Measurements from ENCODE around the gene AVPI1. TPM values are rescaled to one million over a fixed set of nuclear protein-coding genes. Genes with fewer than 3 reads are reported as not detected.
"Not testable (repeated sequence)": the region's sequence is repeated elsewhere in the genome, so short reads cannot be mapped to it uniquely, and the experiment has no call there.

The AVPI1 gene
- total and polyA plus RNA-seq, 4 donors: 6.6 to 22.1 (median 11.9) TPM

DNA sequence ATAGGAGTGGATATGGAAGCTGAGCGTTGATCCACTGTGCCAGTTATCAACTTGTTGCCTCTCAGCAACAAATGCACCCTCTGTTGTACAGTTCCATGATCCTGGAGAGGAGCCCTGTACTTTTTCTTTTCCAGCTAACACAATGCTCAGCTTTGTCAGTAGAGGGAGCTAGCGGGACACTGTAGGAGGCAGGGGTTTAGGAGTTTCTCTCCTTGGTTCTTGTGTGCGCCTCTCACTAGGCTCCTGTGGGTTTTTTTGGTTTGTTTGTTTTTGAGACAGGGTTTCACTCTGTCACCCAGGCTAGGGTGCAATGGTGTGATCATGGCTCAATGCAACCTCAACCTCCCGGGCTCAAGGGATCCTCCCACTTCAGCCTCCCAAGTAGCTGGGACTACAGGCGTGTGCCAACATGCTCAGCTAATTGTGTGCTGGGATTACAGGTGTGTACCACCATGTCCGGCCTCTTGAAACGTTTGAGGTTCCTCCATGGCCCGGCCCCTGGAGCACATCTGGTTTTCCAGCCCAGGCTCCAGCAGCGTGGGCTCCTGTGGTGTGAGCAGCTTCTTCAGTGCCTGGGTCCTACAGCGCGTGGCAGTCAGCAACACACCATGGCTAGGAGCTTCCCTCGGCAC lies 14.5 kb upstream of the AVPI1 start:
- peaks cover 0 to 3% (median 0%) of the 10 kb centered on the region in 4 donors for H3K4me1 ChIP-seq (ENCODE audit: control insufficient read depth in 4 of 4, insufficient read depth in 4 of 4, low read length in 3 of 4)
- 47% methylated on average over 12 of the region's 12 CpGs for WGBS
- H3K36me3 ChIP-seq (ENCODE audit: control insufficient read depth in 4 of 4, insufficient read depth in 3 of 4, low read depth in 1 of 4, low read length in 3 of 4): no peaks in the 10 kb centered on the region
- H3K4me3 ChIP-seq (ENCODE audit: low read depth in 1 of 3, low read length in 3 of 3): no peak overlapping the region
- no peak for DNase-seq (ENCODE audit: low spot score)
- H3K27ac ChIP-seq (ENCODE audit: low read depth in 1 of 2, low read length in 2 of 2): no peak overlapping the region
- H3K27me3 ChIP-seq (ENCODE audit: control insufficient read depth in 4 of 4, insufficient read depth in 4 of 4, low read length in 3 of 4): no peaks in the 10 kb centered on the region
- no peak overlapping the region for H3K9ac ChIP-seq (ENCODE audit: low read depth in 1 of 2, low read length in 2 of 2)
- H3K9me3 ChIP-seq (ENCODE audit: control insufficient read depth in 4 of 4, low read length in 3 of 4): no peaks in the 10 kb centered on the region
- TF ChIP-seq, protein P1, sequence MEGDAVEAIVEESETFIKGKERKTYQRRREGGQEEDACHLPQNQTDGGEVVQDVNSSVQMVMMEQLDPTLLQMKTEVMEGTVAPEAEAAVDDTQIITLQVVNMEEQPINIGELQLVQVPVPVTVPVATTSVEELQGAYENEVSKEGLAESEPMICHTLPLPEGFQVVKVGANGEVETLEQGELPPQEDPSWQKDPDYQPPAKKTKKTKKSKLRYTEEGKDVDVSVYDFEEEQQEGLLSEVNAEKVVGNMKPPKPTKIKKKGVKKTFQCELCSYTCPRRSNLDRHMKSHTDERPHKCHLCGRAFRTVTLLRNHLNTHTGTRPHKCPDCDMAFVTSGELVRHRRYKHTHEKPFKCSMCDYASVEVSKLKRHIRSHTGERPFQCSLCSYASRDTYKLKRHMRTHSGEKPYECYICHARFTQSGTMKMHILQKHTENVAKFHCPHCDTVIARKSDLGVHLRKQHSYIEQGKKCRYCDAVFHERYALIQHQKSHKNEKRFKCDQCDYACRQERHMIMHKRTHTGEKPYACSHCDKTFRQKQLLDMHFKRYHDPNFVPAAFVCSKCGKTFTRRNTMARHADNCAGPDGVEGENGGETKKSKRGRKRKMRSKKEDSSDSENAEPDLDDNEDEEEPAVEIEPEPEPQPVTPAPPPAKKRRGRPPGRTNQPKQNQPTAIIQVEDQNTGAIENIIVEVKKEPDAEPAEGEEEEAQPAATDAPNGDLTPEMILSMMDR (IDR thresholded peaks at IDR 0.05; ENCODE audit: low read depth, low read length, missing input control): peak; percentile 88
- TF ChIP-seq RAD21 (IDR thresholded peaks at IDR 0.05) (peak; percentile 95 to 96), FOXA2 (IDR thresholded peaks at IDR 0.05) (no peak), HNF4A (conservative IDR thresholded peaks at IDR 0.05) (peak in 1 of 2 donors; percentile 21)

DNA sequence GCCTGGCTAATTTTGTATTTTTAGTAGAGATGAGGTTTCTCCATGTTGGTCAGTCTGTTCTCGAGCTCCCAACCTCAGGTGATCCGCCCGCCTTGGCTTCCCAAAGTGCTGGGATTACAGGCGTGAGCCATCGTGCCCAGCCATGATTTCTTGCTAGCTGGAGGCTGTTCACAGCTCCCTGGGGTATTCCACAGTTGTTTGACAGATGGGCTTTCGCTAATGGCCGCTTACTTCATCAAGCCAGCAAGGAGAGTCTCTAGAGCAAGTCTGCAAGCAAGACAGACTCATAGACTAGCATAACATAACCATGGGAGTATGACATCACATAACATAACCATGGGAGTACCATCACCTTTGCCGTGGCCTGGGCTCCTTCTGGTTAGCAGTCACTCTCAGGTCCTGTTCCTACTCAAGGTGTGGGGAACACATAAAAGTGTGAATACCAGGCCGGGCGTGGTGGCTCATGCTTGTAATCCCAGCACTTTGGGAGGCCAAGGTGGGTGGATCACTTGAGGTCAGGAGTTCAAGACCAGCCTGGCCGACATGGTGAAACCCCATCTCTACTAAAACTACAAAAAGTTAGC lies 11.1 kb upstream of the AVPI1 start:
- not testable (repeated sequence) for H3K4me1 ChIP-seq (ENCODE audit: control insufficient read depth in 4 of 4, insufficient read depth in 4 of 4, low read length in 3 of 4); DNase-seq (ENCODE audit: low spot score); H3K9ac ChIP-seq (ENCODE audit: low read depth in 1 of 2, low read length in 2 of 2); H3K4me3 ChIP-seq (ENCODE audit: low read depth in 1 of 3, low read length in 3 of 3); H3K36me3 ChIP-seq (ENCODE audit: control insufficient read depth in 4 of 4, insufficient read depth in 3 of 4, low read depth in 1 of 4, low read length in 3 of 4); H3K27me3 ChIP-seq (ENCODE audit: control insufficient read depth in 4 of 4, insufficient read depth in 4 of 4, low read length in 3 of 4); H3K9me3 ChIP-seq (ENCODE audit: control insufficient read depth in 4 of 4, low read length in 3 of 4); H3K27ac ChIP-seq (ENCODE audit: low read depth in 1 of 2, low read length in 2 of 2)
- 92% methylated on average over 11 of the region's 11 CpGs for WGBS

DNA sequence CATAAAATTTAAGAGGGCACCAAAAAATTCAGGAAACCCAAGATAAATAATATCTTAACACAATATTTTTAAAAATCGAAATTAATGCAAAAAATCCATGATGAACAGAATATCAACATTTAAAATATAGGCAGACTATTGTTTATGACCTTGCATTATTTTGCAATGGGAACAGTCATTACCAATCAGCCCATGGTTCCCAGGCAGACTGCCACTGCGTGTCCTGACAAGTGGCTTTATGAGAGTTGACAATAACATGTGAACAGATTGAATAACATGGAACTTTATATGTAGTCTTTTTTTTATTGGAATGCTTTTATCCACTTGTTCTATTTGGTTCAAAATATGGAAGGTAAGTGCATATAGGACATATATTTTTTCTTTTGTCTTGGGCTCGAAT lies 3.1 kb upstream of the AVPI1 start:
- Histone ChIP-seq H3K27me3 (ENCODE audit: control insufficient read depth in 4 of 4, insufficient read depth in 4 of 4, low read length in 3 of 4) (no peaks in the 10 kb centered on the region), H3K9me3 (ENCODE audit: control insufficient read depth in 4 of 4, low read length in 3 of 4) (peaks cover 0 to 2% (median 0%) of the 10 kb centered on the region in 4 donors), H3K36me3 (ENCODE audit: control insufficient read depth in 4 of 4, insufficient read depth in 3 of 4, low read depth in 1 of 4, low read length in 3 of 4) (no peaks in the 10 kb centered on the region), H3K4me3 (ENCODE audit: low read depth in 1 of 3, low read length in 3 of 3) (no peak overlapping the region), H3K4me1 (ENCODE audit: control insufficient read depth in 4 of 4, insufficient read depth in 4 of 4, low read length in 3 of 4) (peaks cover 2 to 21% (median 12%) of the 10 kb centered on the region in 4 donors), H3K9ac (ENCODE audit: low read depth in 1 of 2, low read length in 2 of 2) (no peak overlapping the region), H3K27ac (ENCODE audit: low read depth in 1 of 2, low read length in 2 of 2) (no peak overlapping the region)
- no peak for TF ChIP-seq EGR1 (IDR thresholded peaks at IDR 0.05; ENCODE audit: low read depth in 2 of 2)
- TF ChIP-seq, protein P2, sequence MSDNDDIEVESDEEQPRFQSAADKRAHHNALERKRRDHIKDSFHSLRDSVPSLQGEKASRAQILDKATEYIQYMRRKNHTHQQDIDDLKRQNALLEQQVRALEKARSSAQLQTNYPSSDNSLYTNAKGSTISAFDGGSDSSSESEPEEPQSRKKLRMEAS (IDR thresholded peaks at IDR 0.05): no peak
- TF ChIP-seq, protein P1 (IDR thresholded peaks at IDR 0.05; ENCODE audit: low read depth, low read length, missing input control): no peak
- TF ChIP-seq, protein P3, sequence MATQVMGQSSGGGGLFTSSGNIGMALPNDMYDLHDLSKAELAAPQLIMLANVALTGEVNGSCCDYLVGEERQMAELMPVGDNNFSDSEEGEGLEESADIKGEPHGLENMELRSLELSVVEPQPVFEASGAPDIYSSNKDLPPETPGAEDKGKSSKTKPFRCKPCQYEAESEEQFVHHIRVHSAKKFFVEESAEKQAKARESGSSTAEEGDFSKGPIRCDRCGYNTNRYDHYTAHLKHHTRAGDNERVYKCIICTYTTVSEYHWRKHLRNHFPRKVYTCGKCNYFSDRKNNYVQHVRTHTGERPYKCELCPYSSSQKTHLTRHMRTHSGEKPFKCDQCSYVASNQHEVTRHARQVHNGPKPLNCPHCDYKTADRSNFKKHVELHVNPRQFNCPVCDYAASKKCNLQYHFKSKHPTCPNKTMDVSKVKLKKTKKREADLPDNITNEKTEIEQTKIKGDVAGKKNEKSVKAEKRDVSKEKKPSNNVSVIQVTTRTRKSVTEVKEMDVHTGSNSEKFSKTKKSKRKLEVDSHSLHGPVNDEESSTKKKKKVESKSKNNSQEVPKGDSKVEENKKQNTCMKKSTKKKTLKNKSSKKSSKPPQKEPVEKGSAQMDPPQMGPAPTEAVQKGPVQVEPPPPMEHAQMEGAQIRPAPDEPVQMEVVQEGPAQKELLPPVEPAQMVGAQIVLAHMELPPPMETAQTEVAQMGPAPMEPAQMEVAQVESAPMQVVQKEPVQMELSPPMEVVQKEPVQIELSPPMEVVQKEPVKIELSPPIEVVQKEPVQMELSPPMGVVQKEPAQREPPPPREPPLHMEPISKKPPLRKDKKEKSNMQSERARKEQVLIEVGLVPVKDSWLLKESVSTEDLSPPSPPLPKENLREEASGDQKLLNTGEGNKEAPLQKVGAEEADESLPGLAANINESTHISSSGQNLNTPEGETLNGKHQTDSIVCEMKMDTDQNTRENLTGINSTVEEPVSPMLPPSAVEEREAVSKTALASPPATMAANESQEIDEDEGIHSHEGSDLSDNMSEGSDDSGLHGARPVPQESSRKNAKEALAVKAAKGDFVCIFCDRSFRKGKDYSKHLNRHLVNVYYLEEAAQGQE (IDR thresholded peaks at IDR 0.05): no peak
- no peak for TF ChIP-seq YY1 (IDR thresholded peaks at IDR 0.05)
- no peak for TF ChIP-seq NR2F2 (IDR thresholded peaks at IDR 0.05)
- no peak for TF ChIP-seq JUND (IDR thresholded peaks at IDR 0.05)
- TF ChIP-seq TAF1 (conservative IDR thresholded peaks at IDR 0.05): no peak
- TF ChIP-seq GABPA (IDR thresholded peaks at IDR 0.05 in 1 of 2, conservative IDR thresholded peaks at IDR 0.05 in 1 of 2): no peak
- WGBS: 93% methylated on average over 3 of the region's 3 CpGs
- no peak for DNase-seq (ENCODE audit: low spot score)

Measured in liver (tissue), 9 donors.